Stimulated activated CD4-positive, alpha-beta T cell treated with anti-CD3 and anti-CD28 coated beads, TNF-alpha, amount 100 ng/mL, for 48 hours (primary cell): Measurements from ENCODE around the gene AGAP9.
"Not testable (repeated sequence)": the region's sequence is repeated elsewhere in the genome, so short reads cannot be mapped to it uniquely, and the experiment has no call there.

ENCODE experiments used
- DNase-seq, 3 donors: peaks; one replicate each; pipeline ENCODE4 v3.0.0-alpha.2; 2020; ENCODE audit warnings: low read depth in 3 of 3

AGAP9 gene

DNA sequence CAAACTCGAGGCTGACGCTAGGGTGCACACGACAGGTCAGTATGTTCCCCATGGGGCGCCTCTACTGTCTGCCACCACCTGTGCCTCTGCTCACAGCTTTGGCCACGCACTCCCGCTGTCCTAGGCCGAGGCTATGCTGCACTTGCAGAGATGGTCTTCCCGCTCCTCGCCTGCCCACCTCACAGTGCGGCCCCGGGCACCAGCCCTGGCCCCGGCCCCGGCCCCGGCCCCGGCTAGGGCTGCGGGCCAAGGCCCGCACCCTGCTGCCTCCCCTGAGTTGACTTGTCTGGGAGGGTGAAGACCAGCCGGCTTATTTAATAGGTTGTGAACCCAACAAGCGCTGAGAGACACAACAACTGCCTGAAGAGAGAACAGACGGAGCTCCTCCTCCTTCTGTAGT lies at the start of gene AGAP9:
Gene AGAP9 (minus strand): TSS at position 164 of the 400 bp plus-strand sequence. CDS start 112 bp downstream, at position 52.
- DNase-seq = not testable (repeated sequence)

GRCh38 chr10:47571138-47571912 lies 47.9 kb upstream of the AGAP9 start:
- not testable (repeated sequence) for DNase-seq

DNA sequence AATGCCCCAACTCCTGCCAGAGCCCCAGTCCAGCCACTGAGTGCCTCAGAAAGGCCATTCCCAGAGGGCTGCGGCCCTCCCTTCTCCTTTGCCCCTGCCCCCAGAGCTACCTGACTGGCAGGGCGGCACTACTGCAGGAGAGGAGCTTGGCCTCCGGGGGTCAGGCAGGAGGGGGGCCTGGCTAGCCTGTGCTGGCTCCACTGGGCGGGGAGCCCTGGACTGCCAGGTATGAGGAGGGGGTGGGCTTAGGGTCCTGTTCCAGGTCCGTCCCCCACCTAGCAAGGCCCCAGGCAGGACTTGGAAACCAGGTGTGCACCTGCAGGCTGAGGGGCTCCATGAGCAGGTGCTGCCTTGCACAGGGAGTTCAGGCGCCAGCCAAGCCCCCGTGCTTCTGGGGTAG lies 43.3 kb upstream of the AGAP9 start:
- not testable (repeated sequence) for DNase-seq

GRCh38 chr10:47566108-47566699 lies 42.8 kb upstream of the AGAP9 start:
- not testable (repeated sequence) for DNase-seq

GRCh38 chr10:47565517-47565920 lies 42.1 kb upstream of the AGAP9 start:
- DNase-seq = not testable (repeated sequence)

DNA sequence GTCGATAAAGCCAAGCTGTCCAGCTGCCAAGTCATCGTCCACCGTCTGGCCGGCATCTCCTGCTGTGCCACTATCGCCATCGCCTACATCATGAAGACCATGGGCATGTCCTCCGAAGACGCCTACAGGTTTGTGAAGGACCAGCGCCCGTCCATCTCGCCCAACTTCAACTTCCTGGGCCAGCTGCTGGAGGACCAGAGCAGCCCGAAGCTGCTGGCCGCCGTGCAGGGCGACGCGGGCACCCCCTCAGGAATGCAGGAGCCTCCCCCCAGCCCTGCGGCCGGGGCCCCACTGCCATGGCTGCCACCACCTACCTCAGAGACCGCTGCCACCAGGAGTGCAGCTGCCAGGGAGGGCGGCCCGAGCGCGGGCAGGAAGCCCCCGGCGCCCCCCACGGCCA lies 41.5 kb upstream of the AGAP9 start:
- DNase-seq = not testable (repeated sequence)

DNA sequence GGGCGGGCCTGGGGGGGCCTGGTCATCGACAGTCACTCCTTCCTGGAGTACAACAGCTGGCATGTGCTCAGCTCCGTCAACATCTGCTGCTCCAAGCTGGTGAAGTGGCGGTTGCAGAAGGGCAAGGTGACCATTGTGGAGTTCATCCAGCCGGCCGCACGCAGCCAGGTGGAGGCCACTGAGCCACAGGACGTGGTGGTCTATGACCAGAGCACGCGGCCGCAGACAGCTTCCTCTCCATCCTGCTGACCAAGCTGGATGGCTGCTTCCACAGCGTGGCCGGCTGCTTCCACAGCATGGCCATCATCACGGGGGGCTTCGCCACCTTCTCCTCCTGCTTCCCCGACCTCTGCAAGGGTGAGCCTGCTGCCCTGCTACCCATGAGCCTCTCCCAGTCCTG lies 40.9 kb upstream of the AGAP9 start:
- not testable (repeated sequence) for DNase-seq

GRCh38 chr10:47560452-47560851 lies 37.0 kb upstream of the AGAP9 start:
- not testable (repeated sequence) for DNase-seq

GRCh38 chr10:47559718-47560308 lies 36.4 kb upstream of the AGAP9 start:
- not testable (repeated sequence) for DNase-seq

DNA sequence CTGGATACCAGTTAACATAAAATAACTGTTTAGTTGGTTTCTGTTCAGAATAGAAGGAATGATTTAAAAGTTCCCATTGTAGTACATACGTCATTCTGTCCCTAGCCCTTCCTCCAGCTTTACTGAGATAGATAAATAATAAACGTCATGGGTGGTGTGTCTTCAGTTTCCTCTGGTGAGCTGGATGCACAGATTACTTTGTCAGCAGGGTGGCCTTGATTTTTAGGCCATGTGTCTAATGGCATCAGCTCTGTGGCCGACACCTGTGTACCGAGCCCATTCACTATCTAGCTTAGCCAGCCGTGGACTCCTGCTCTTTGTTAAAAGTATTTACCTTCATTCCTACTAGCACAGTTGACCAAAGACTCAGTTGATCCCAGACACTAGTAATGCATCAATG lies 34.7 kb upstream of the AGAP9 start:
- DNase-seq = not testable (repeated sequence)

GRCh38 chr10:47557616-47558015 lies 34.2 kb upstream of the AGAP9 start:
- DNase-seq = not testable (repeated sequence)

DNA sequence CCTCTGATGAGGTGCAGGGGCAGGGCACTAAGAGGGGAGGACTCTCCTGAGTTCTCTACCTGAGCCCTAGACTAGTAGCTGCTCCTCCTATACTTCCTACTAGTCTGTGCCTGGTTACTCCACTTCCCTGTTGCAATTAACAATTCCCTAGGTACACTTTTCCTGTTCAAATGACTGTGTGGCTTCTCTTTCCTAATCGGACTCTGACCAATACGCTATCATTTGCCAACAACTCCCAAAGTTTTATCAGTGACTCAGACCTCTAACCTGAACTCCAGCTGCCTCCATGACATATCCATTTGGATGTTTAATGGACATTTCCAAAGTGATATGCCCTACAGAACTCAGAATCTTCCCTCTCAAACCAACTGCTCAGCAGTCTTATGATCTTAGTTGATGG lies 31.9 kb upstream of the AGAP9 start:
- DNase-seq = not testable (repeated sequence)

- not testable (repeated sequence) for DNase-seq
Observed at GRCh38 chr10:47554552-47554951, 31.1 kb upstream of the AGAP9 start.

GRCh38 chr10:47553860-47554247 lies 30.4 kb upstream of the AGAP9 start:
- not testable (repeated sequence) for DNase-seq

DNA sequence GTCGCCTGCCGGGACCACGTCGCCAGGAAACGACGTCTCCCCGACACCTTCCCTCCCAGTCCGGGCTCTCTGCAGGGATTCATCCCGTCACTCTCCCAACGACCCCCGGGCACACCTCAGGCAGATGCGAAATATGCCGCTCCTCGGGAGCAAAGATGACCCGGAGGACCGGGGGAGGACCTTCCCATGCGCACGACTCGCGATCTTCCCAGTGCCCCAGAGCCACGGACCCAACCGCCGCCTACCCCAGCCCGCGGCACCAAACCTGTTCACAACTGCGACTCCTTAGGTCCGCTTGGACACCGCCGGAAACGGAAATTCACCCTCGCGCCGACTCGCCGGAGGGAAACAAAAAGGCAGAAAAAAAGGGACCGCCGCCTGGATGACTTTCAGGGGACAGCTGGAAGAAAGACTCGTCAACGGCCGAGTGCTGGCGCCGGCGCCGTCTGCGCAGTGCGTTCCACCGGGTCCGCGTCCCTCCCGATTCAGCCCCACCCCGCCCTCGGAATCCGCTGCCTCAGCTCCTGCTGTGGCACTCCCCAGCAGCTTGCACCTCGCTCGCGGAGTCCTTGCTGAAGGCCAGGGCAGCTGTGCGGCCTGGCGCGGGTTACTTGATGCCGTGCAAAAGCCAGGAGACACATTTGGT lies 29.9 kb upstream of the AGAP9 start:
- DNase-seq = peak; percentile 70 to 83 (median 72)

- DNase-seq = peak in 2 of 3 donors; percentile 16 to 22
Observed at GRCh38 chr10:47552719-47553118, 29.3 kb upstream of the AGAP9 start.

- DNase-seq = not testable (repeated sequence)
Observed at GRCh38 chr10:47547286-47547685, 23.8 kb upstream of the AGAP9 start.

- not testable (repeated sequence) for DNase-seq
Observed at GRCh38 chr10:47536430-47536829, 13.0 kb upstream of the AGAP9 start.

- not testable (repeated sequence) for DNase-seq
Observed at GRCh38 chr10:47502313-47502712, 21.1 kb downstream of the AGAP9 start.

- DNase-seq = not testable (repeated sequence)
Observed at GRCh38 chr10:47494226-47494625, 29.2 kb downstream of the AGAP9 start.

GRCh38 chr10:47491600-47491999 lies 31.8 kb downstream of the AGAP9 start, which contains the start of gene FAM25G:
FAM25G (minus strand) TSS chr10:47491700; CDS start chr10:47491674, 26 bp downstream.
- not testable (repeated sequence) for DNase-seq

- DNase-seq = not testable (repeated sequence)
Observed at GRCh38 chr10:47489630-47490029, 33.8 kb downstream of the AGAP9 start.
